GM19023 (cell line): ENCODE data around the gene CEP89.
"Not testable (repeated sequence)": the region's sequence is repeated elsewhere in the genome, so short reads cannot be mapped to it uniquely, and the experiment has no call there.

Source experiments
- ATAC-seq: cut with Tn5 transposase; IDR thresholded peaks from one replicate; pipeline ENCODE4 v1.9.1; 2021; ENCODE audit warnings: mild to moderate bottlenecking, moderate library complexity; ENCODE audit not compliant: unreplicated experiment

CEP89 gene

DNA sequence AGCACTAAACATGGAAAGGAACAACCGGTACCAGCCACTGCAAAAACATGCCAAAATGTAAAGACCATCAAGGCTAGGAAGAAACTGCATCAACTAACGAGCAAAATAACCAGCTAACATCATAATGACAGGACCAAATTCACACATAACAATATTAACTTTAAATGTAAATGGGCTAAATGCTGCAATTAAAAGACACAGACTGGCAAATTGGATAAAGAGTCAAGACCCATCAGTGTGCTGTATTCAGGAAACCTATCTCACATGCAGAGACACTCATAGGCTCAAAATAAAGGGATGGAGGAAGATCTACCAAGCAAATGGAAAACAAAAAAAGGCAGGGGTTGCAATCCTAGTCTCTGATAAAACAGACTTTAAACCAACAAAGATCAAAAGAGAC lies 123.7 kb downstream of the CEP89 start:
- ATAC-seq = not testable (repeated sequence)

DNA sequence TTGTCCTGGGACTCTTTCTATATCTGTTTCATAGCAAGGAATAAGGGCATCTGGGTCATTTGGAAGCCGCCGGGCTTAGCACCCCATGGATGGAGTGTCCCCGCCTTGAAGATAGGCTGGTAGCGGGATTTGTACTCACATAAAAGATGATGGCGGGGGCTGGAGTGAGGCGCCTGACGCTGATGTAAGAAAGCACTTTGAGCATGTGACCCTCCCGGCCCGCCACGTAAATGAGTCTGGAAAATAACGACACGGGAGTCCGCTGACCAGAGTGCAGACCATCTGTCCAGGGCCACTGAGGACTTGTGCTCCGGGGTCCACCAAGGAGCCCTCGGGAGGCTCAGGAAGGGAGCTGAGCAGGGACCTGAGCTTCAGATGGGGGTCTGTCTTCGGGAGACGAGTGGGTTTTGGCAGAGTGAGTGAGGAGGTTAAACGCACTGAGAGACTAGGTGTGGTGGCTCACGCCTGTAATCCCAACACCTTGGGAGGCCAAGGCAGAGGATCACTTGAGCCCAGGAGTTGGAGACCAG lies 128.0 kb downstream of the CEP89 start:
- ATAC-seq = no peak

DNA sequence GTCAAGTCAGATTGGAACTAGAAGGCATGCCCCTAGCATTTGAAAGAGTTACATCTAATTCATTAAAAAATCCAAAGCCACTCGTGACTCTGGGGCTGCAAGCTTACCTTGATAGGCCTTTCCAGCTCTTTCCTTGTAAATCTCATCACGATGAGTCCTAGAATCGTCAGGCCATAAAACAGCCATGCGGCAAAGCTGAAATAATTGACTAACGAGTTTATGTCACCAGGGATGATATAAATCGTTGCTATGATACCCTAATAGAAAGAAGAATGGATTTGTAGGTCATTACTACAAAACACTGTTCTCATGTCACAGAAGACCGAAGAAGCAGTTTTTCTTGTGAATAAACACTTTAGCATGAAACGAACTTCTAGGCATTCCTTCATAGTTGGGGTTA lies 129.7 kb downstream of the CEP89 start:
- no peak for ATAC-seq

DNA sequence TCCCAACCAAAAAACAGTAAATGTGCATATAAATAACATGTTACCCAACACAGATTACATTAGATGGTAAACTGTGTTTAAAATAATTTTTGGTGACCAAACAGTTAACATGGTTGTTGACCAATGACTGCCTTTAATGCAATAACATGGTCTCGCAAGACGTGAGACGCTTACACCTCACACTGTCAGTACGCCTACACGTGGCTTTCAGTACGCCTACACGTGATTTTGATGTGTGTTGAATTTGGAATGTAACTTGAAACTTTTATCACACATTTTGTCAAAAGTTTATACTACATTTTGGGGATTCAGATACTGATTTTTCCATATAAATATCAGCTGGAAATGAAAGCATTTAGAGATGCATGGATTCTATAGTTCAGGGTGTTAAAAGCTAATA lies 134.2 kb downstream of the CEP89 start:
- no peak for ATAC-seq

DNA sequence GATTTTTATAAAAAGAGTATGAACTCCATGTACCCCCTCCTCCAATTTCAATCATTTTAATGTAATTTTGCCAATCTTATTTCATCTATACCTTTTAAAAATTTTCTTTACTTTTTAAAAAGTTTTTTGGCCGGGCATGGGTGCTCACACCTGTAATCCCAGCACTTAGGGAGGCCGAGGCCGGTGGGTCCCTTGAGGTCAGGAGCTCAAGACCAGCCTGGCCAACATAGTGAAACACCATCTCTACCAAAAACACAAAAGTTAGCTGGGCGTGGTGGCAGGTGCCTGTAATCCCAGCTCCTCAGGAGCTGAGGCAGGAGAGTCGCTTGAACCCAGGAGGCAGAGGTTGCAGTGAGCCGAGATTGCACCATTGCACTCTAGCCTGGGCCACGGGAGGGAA lies 138.4 kb downstream of the CEP89 start:
- not testable (repeated sequence) for ATAC-seq

DNA sequence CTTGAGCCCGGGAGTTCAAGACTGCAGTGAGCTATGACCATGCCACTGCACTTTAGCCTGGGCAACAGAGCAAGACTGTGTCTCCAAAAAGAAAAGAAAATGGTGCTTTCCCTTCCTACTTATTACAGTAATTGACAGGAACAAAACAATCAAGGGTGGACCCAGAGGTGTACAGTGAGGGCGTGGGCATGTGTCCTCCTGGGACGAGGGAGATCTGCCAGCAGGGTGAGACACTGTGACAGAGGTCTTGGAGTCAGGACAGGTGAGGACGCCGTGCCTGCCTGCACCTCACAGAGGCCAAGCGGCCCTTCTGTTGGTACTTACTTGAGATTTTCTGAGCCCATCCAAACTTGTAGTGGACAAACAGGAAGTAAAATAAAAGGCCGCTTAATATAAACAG lies 138.9 kb downstream of the CEP89 start:
- ATAC-seq = not testable (repeated sequence)

DNA sequence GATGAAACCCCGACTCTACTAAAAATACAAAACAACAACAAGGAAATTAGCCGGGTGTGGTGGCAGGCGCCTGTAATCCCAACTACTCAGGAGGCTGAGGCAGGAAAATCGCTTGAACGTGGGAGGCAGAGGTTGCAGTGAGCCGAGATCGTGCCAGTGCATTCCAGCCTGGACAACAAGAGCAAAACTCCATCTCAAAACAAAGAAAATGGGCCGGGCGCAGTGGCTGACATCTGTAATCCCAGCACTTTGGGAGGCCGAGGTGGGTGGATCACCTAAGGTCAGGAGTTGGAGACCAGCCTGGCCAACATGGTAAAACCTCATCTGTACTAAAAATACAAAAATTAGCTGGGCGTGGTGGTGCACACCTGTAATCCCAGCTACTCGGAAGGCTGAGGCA lies 139.7 kb downstream of the CEP89 start:
- ATAC-seq = not testable (repeated sequence)

DNA sequence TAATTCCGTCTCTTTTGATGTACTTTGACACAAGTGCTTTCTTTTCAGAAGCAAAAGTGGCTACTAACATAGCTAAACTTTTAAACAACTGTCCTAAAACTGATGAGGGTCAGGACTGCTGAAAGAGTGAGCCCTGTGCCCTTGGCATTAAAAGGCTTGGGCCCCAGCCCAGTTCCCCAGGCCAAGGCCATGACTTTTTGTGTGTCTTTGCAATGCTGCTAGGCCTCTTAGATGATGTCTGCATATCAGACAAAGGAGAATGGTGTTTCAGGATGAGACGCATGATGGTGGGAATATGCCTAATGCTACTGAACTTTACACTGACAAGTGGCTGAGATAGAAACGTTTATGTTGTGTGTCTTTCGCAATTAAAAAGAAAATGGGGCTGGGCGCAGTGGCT lies 140.1 kb downstream of the CEP89 start:
- ATAC-seq = no peak

DNA sequence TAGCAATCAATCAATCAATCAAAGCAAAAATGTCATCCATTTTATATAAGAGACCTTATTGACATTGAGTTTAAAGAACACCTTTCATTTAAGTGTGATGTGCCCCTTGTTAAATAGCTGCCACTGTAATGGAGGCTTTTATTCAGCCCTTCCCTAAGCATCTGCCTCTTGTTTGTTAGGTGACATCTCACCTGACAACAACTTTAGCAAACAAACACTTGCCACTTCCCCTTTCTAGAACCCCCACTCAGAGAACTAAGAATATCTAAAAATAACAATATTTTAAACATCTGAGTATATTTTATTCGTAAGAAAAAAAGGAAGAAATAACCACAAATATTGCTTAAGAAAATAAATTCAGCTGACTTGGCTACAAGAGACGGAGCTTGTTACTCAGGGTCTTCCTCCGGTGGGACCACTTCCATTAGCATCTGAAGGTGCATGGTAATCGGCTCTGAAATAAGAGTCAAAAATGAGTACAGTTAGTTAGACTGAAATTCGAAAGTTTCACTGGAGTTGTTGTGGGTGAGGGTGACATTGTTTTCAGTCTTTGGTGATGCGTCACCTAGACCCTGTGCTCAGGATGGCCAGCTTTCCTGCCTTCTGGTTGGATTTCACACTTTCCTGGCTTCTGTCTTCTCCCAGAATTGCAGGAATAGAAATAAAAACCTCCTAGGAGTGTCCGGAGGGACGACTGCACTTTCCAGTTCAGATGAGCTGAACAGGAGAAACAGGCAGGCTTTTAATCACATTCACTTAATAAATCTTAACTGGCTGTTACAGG lies 141.3 kb downstream of the CEP89 start:
- ATAC-seq = no peak

DNA sequence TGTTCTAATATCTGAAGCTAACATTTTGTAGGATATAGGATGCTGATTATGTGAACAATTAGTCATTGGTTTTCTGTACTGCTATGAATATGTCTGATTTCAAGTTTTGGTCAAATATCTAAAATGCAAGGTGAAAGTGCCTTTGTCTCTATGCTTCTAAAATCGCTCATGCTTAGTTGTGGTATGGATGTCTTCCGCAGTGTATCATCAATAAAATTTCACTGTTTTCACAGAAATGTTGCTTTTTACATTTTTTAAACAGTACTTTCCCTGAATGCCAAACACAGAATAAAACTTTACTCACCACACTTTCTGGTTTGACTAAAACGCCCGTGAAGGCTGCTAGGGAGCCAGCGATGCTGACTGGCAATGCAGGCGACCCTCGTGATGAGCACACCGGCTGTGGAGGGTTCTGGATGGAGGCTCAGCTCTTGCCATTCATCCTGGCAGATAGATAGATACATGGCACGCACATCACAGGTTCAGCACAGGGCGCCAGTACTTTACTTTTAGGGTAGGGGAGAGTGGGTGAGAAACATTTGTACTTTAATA lies 142.3 kb downstream of the CEP89 start:
- ATAC-seq = no peak

DNA sequence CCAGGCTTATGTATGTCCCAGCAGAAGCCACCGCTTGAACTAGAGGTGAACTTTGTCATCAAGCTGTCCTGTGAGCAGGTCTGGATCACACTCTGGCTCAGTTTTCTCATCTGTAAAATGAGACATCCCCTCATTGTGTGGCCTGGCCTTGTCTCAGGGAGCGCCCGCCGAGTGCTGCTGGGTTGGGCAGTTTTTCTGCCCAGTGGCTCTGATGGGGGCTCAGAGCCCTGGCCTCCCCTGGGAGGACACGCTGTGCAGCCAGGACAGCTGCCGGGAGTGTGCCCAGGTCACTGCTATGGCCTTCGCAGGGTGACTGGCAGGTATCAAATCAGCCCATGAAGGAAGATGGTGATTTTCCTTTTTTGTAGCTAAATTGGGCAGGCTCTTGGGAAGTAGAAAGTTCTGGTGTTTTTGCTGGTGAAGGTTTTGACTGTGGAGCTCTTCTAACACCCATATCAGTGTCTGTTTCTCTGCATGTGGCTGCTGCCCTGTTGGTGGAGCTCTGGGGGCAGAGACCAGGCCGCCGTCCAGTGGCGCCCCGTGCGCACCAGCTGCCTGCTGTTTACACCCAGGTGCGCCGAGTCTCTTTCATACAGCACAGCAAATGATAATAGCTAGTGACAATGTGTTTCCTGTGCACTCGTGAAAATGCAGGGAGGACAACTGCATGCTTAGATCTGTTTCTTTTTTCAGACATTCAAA lies 143.0 kb downstream of the CEP89 start:
- no peak for ATAC-seq

DNA sequence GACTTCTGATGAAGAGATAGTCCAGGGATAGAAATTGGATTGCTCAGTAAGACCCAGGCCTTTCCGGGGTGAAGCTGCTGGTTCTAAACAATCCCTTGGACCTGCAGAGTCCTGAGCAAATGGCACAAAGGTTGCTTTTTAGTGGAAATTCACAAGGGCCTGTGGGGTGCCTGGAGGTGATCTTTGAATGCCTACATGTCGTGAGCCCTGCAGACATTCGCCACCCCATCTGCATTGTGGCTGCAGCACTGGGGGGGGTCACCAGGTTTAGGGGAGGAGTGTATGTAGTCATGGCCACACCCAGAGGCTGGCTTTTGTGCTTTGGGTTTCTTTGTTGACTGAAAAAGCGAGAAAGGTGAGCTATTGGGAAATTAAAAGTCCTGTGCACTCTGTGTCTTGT lies 143.6 kb downstream of the CEP89 start:
- no peak for ATAC-seq
